ENCODE results near the gene ADGRG1.

GRCh38 chr16:57639172-57639887 is 10.9 kb downstream of the ADGRG1 start:
- TF ChIP-seq CTCF (IDR thresholded peaks at IDR 0.05) (no peak), POLR2A (IDR thresholded peaks at IDR 0.05) (no peak)
